Measurements from ENCODE around the gene HAUS7.

GRCh38 chrX:153405426-153405825 lies 65.0 kb downstream of the HAUS7 start:
- TF ChIP-seq, protein P1, sequence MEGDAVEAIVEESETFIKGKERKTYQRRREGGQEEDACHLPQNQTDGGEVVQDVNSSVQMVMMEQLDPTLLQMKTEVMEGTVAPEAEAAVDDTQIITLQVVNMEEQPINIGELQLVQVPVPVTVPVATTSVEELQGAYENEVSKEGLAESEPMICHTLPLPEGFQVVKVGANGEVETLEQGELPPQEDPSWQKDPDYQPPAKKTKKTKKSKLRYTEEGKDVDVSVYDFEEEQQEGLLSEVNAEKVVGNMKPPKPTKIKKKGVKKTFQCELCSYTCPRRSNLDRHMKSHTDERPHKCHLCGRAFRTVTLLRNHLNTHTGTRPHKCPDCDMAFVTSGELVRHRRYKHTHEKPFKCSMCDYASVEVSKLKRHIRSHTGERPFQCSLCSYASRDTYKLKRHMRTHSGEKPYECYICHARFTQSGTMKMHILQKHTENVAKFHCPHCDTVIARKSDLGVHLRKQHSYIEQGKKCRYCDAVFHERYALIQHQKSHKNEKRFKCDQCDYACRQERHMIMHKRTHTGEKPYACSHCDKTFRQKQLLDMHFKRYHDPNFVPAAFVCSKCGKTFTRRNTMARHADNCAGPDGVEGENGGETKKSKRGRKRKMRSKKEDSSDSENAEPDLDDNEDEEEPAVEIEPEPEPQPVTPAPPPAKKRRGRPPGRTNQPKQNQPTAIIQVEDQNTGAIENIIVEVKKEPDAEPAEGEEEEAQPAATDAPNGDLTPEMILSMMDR (IDR thresholded peaks at IDR 0.05) = no peak
- TF ChIP-seq POLR2A (IDR thresholded peaks at IDR 0.05) = no peak
